NB4 (cell line): ENCODE measurements around the gene GNB1L.
A peak's percentile ranks its signal among the peaks of the same experiment; 100 is the strongest.

ENCODE experiments used
- DNase-seq: peaks from one replicate; pipeline ENCODE4 v3.0.0; 2010; ENCODE audit warnings: low read depth
- H3K4me3 ChIP-seq: one replicate; pipeline ENCODE4 v1.5.1; 2011; ENCODE audit warnings: mild to moderate bottlenecking, low read depth, low read length, moderate library complexity
- CTCF ChIP-seq: IDR thresholded peaks from one replicate; pipeline ENCODE4 v1.5.1; 2012; ENCODE audit warnings: low read depth, low read length
- MAX ChIP-seq: IDR thresholded peaks from 2 replicates; pipeline ENCODE4 v1.6.1; 2011; ENCODE audit warnings: low read depth, low read length
- MYC ChIP-seq: IDR thresholded peaks from 2 replicates; pipeline ENCODE4 v1.6.1; 2011; ENCODE audit warnings: low read depth, low read length
- POLR2A ChIP-seq: IDR thresholded peaks from 2 replicates; pipeline ENCODE4 v1.6.1; 2011; ENCODE audit warnings: mild to moderate bottlenecking; ENCODE audit not compliant: insufficient read length; ENCODE audit errors: extremely low read depth

The GNB1L gene

GRCh38 chr22:19772673-19773469 is 81.8 kb downstream of the GNB1L start:
- no peak overlapping the region for H3K4me3 ChIP-seq
- TF ChIP-seq MYC (no peak), POLR2A (no peak), MAX (no peak; the same call in 1 of the 2 replicates), CTCF (peak; percentile 31)
- peak; percentile 93 for DNase-seq

- H3K4me3 ChIP-seq: no peak overlapping the region
- no peak for DNase-seq
- TF ChIP-seq CTCF (no peak), POLR2A (no peak), MAX (no peak), MYC (no peak)
Measured at GRCh38 chr22:19772422-19772672, 82.3 kb downstream of the GNB1L start.

GRCh38 chr22:19770349-19771220 is 84.1 kb downstream of the GNB1L start:
- TF ChIP-seq CTCF (no peak), POLR2A (no peak), MAX (no peak), MYC (no peak)
- no peak overlapping the region for H3K4me3 ChIP-seq
- no peak for DNase-seq

- no peak overlapping the region for H3K4me3 ChIP-seq
- DNase-seq: no peak
- TF ChIP-seq POLR2A (no peak), CTCF (no peak), MAX (no peak), MYC (no peak)
Measured at GRCh38 chr22:19769393-19769715, 85.3 kb downstream of the GNB1L start.

GRCh38 chr22:19767427-19768341 is 87.0 kb downstream of the GNB1L start:
- no peak overlapping the region for H3K4me3 ChIP-seq
- TF ChIP-seq POLR2A: no peak
- TF ChIP-seq CTCF: no peak
- no peak for TF ChIP-seq MYC
- no peak for DNase-seq
